Gastrocnemius medialis (tissue), 4 donors: ENCODE results near the gene CRPPA. TPM values are rescaled to one million over a fixed set of nuclear protein-coding genes. Genes with fewer than 3 reads are reported as not detected.

Experiments used
- ATAC-seq, 2 donors: fragments of 150-250 bp; one replicate each; pipeline ENCODE4 v1.9.1; 2016
- DNase-seq, 2 donors: peaks; one replicate each; pipeline ENCODE4 v3.0.0-alpha.2; 2019
- H3K27ac ChIP-seq, 4 donors: fragments of 200-600 bp; sonication (generic); 1 replicate in 1 of 4; 2 replicates in 3 of 4; pipeline ENCODE4 v1.5.1; 2016 to 2018; ENCODE audit warnings: mild to moderate bottlenecking in 2 of 4, moderate library complexity in 1 of 4
- H3K27me3 ChIP-seq, 3 donors: fragments of 200-600 bp; sonication (generic) in 2 of 3; 1 replicate in 1 of 3; 2 replicates in 2 of 3; pipeline versions ENCODE4 v1.5.1 to v1.6.0; 2016 to 2019; ENCODE audit warnings: mild to moderate bottlenecking in 1 of 3, moderate library complexity in 1 of 3
- H3K36me3 ChIP-seq, 2 donors: fragments of 200-600 bp; sonication (generic) in 1 of 2; one replicate each; pipeline ENCODE4 v1.5.1; 2017 to 2018
- H3K4me1 ChIP-seq, 2 donors: fragments of 200-600 bp; sonication (generic) in 1 of 2; one replicate each; pipeline ENCODE4 v1.5.1; 2016 to 2017; ENCODE audit warnings: mild to moderate bottlenecking in 2 of 2
- H3K4me3 ChIP-seq, 4 donors: fragments of 200-600 bp; sonication (generic) in 3 of 4; 1 replicate in 1 of 4; 2 replicates in 3 of 4; pipeline ENCODE4 v1.5.1; 2016 to 2019; ENCODE audit warnings: mild to moderate bottlenecking in 2 of 4
- H3K9me3 ChIP-seq, 3 donors: fragments of 200-600 bp; sonication (generic) in 2 of 3; 1 replicate in 1 of 3; 2 replicates in 2 of 3; pipeline ENCODE4 v1.5.1; 2016 to 2019
- POLR2A ChIP-seq, 2 donors: fragments of 450-650 bp; IDR thresholded peaks; one replicate each; pipeline ENCODE4 v1.6.1; 2017; ENCODE audit warnings: antibody characterized with exemption in 2 of 2, mild to moderate bottlenecking in 2 of 2, moderate library complexity in 2 of 2
- in situ Hi-C, 4 donors: fragments of 200-750 bp; cut with MboI; loops; one replicate each; pipeline versions ENCODE4 v1.15.0 to v1.8.0; 2017; ENCODE audit warnings: low sequenced_read_pairs in 4 of 4
- intact Hi-C: fragments of 100-400 bp; cut with DNase I; formaldehyde crosslinking; loops from one replicate; pipeline ENCODE4 v1.15.1; 2023; ENCODE audit warnings: low total_unique reads
- total RNA-seq, 4 donors: library from RNA; depleted of rRNA; stranded (reverse); fragments of >200 nt; gene quantifications; one replicate each; pipeline versions ENCODE4 v1.1.0 to v1.2.3, GENCODE V29; 2016
- TF ChIP-seq, protein P1 (sequence below), 5 experiments: fragments of 450-650 bp in 3 of 5; fragments of 200-600 bp in 2 of 5; sonication (generic) in 2 of 5; IDR thresholded peaks in 4 of 5; conservative IDR thresholded peaks in 1 of 5; 1 replicate in 4 of 5; 2 replicates in 1 of 5; pipeline ENCODE4 v1.5.1; 2016 to 2019; ENCODE audit warnings: antibody characterized with exemption in 5 of 5, mild to moderate bottlenecking in 3 of 5, moderate library complexity in 3 of 5

The CRPPA gene
- total RNA-seq, 4 donors from 2014 or later: 1.2 to 4.9 (median 2.4) TPM

DNA sequence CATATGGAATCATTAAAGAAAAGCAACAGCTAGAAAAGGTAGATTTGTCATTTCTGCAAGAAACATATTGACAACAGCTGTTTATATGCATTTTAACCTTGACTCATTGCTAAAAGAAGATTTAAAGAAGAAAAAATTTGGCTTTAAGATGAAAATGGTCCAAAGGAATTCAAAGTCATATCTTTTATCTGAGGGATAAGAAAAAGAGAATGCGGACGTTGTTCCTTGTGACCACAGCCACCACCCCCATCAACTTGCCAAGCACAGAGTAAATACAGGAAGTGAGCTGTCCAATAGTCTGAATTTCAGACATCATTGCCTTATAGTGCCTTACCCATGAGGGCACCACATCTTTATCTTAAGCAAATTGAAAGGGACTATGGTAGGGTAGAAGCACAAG is 7.3 kb upstream of the CRPPA start:
- Histone ChIP-seq H3K27ac (no peak overlapping the region), H3K36me3 (no peaks in the 10 kb centered on the region), H3K4me1 (no peaks in the 10 kb centered on the region), H3K4me3 (no peak overlapping the region), H3K9me3 (no peaks in the 10 kb centered on the region), H3K27me3 (no peaks in the 10 kb centered on the region)
- DNase-seq: no peak
- intact Hi-C loops: no loop called here
- in situ Hi-C loops: no loop called here
- ATAC-seq: no peak
- no peak for TF ChIP-seq POLR2A (IDR thresholded peaks at IDR 0.05)
- TF ChIP-seq, protein P1, sequence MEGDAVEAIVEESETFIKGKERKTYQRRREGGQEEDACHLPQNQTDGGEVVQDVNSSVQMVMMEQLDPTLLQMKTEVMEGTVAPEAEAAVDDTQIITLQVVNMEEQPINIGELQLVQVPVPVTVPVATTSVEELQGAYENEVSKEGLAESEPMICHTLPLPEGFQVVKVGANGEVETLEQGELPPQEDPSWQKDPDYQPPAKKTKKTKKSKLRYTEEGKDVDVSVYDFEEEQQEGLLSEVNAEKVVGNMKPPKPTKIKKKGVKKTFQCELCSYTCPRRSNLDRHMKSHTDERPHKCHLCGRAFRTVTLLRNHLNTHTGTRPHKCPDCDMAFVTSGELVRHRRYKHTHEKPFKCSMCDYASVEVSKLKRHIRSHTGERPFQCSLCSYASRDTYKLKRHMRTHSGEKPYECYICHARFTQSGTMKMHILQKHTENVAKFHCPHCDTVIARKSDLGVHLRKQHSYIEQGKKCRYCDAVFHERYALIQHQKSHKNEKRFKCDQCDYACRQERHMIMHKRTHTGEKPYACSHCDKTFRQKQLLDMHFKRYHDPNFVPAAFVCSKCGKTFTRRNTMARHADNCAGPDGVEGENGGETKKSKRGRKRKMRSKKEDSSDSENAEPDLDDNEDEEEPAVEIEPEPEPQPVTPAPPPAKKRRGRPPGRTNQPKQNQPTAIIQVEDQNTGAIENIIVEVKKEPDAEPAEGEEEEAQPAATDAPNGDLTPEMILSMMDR (IDR thresholded peaks at IDR 0.05 in 4 of 5, conservative IDR thresholded peaks at IDR 0.05 in 1 of 5): no peak

DNA sequence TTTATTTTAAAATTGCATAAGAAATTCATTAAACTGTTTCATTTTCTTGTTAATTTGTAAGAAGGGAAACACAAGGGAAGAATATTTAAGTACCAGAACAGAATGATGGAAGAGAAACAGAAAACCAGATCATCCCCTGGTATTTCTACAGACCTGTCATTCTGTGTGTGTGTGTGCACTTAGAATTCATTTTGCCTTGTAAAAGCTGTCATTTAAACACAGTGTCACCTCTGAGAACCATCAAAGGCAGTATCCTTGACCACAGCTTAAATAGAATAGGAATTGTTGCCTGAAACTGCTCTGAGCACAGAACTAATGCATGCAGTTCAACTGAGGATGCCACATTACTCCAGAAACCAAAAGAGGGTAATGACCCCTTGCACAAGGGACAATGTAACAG is 6.8 kb upstream of the CRPPA start:
- intact Hi-C loops: no loop called here
- DNase-seq: no peak
- TF ChIP-seq POLR2A (IDR thresholded peaks at IDR 0.05): no peak
- TF ChIP-seq, protein P1 (IDR thresholded peaks at IDR 0.05 in 4 of 5, conservative IDR thresholded peaks at IDR 0.05 in 1 of 5): no peak
- Histone ChIP-seq H3K9me3 (no peaks in the 10 kb centered on the region), H3K27me3 (no peaks in the 10 kb centered on the region), H3K27ac (no peak overlapping the region), H3K36me3 (no peaks in the 10 kb centered on the region), H3K4me3 (no peak overlapping the region), H3K4me1 (no peaks in the 10 kb centered on the region)
- in situ Hi-C loops: no loop called here
- no peak for ATAC-seq

DNA sequence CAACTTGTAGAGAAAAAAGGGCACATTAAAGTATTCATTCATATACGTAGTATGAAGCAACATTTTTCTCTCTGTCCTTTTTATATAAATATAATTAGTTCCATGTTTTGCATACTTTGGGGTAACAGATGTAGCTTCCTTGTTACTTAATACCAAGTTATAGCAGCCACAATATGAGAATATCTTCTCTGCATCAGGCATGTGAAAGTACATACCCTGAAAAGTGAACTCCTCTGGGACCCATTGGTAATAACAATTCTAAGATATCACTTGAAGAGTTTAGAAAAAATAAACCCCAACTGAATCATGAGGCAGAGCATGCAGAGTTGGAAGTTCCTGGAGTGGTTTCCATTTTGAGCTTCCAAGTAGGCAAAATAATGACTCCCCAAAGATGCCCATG is 2.4 kb upstream of the CRPPA start:
- DNase-seq: no peak
- Histone ChIP-seq H3K4me3 (no peak overlapping the region), H3K4me1 (peaks cover 15% of the 10 kb centered on the region in 2 donors), H3K36me3 (no peaks in the 10 kb centered on the region), H3K27ac (no peak overlapping the region), H3K9me3 (no peaks in the 10 kb centered on the region), H3K27me3 (no peaks in the 10 kb centered on the region)
- intact Hi-C loops: no loop called here
- in situ Hi-C loops: loop anchor here in 1 of 4 donors (25.0 kb wide), 1 partner anchor 489 kb away; no protein-coding TSS in a partner anchor
- ATAC-seq: no peak
- no peak for TF ChIP-seq POLR2A (IDR thresholded peaks at IDR 0.05)
- TF ChIP-seq, protein P1 (IDR thresholded peaks at IDR 0.05 in 4 of 5, conservative IDR thresholded peaks at IDR 0.05 in 1 of 5): no peak

DNA sequence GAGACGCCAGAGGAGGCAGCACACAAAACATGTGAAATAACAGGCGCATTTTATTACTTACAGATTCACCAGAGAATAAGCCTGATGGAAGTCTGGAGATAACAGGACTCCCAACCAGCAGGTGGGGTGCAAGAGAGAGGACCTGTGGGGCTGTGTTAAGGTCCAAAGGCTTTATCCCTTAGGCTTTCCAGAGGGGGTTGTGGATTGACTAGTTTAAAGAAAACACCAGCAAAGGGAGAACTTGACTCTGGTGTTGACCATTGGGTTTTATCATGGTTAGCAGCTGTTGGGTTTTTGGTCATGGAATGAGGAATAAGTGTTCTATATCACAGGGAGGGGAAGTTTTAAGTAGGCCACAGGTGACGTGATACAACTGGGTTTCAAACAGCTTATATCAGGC is 1.6 kb upstream of the CRPPA start:
- ATAC-seq: no peak
- Histone ChIP-seq H3K36me3 (no peaks in the 10 kb centered on the region), H3K4me1 (peaks cover 15% of the 10 kb centered on the region in 2 donors), H3K9me3 (no peaks in the 10 kb centered on the region), H3K27ac (peak overlapping the region in 2 of 4 donors; percentile 92 to 93), H3K27me3 (no peaks in the 10 kb centered on the region), H3K4me3 (no peak overlapping the region)
- intact Hi-C loops: no loop called here
- no peak for DNase-seq
- in situ Hi-C loops: loop anchor here in 1 of 4 donors (25.0 kb wide), 1 partner anchor 489 kb away; no protein-coding TSS in a partner anchor
- TF ChIP-seq, protein P1 (IDR thresholded peaks at IDR 0.05 in 4 of 5, conservative IDR thresholded peaks at IDR 0.05 in 1 of 5): no peak
- TF ChIP-seq POLR2A (IDR thresholded peaks at IDR 0.05): no peak

DNA sequence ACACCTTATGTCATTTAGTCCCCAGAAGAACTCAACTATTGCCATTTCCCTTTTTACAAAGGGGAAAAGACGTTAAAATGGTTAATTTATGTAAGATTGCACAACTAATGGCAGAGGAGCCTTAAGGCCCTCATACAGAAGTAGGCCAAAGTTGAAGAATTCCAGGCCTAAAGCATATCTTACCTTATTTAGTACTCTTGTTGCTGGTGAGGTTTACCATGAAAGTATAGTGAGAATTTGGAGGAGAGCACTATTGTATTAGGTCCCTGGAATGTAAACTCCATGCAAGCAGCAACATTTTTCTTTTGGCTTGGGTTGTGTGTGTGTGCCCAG is 731 bp upstream of the CRPPA start:
- Histone ChIP-seq H3K36me3 (no peaks in the 10 kb centered on the region), H3K27ac (peak overlapping the region; percentile 91 to 93 (median 92)), H3K9me3 (no peaks in the 10 kb centered on the region), H3K4me3 (peak overlapping the region in 2 of 4 donors; percentile 85 to 91), H3K27me3 (no peaks in the 10 kb centered on the region), H3K4me1 (peaks cover 15% of the 10 kb centered on the region in 2 donors)
- no peak for ATAC-seq
- no peak for TF ChIP-seq POLR2A (IDR thresholded peaks at IDR 0.05)
- TF ChIP-seq, protein P1 (IDR thresholded peaks at IDR 0.05 in 4 of 5, conservative IDR thresholded peaks at IDR 0.05 in 1 of 5): no peak
- DNase-seq: no peak
- intact Hi-C loops (no loop called here), in situ Hi-C loops (loop anchor here in 1 of 4 donors (25.0 kb wide), 1 partner anchor 490 kb away; no protein-coding TSS in a partner anchor)
